GM19043 (cell line): ENCODE data around the gene SNAPC5.
"Not testable (repeated sequence)": the region's sequence is repeated elsewhere in the genome, so short reads cannot be mapped to it uniquely, and the experiment has no call there.

Source experiments
- ATAC-seq: cut with Tn5 transposase; IDR thresholded peaks from one replicate; pipeline ENCODE4 v1.9.1; 2021; ENCODE audit warnings: low read depth; ENCODE audit not compliant: unreplicated experiment

The SNAPC5 gene

GRCh38 chr15:66461294-66461693 is 36.3 kb downstream of the SNAPC5 start:
- not testable (repeated sequence) for ATAC-seq

DNA sequence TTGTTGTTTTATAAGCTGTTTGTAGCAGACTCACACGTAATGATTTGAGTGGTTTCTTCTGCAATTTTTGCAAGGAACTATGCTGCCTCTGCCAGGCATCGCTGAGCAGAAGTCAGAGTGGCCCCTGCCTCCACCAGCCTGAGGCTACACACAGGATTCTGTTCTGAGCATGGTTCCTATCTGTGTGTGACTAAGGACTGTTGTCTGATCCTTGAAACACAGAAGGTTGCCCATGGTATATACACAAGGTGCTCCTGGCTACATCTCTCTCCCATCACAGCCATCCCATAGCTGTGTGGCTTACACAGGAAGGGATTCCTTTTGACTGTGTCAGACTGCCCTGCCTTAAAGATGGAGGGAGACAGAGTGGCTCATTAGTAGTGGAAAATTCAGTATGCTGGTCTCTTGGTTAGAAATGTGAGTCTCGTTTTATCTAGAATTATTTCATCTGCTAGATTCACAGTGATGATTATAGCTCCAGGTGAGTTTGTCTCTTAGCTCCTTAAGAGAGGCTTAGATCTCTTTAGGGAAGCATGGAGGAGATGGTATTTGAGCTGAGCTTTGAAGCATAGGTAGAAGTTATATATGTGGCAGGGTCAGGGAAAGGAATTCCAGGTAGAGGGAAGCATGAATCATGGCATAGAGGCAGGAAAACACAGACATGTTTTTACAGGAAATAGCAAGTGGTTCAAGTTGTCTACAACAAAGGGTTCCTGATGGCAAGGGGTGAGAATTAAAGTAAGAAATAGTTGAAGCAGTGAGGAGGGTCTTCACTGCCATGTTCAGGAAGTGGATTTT is 37.5 kb downstream of the SNAPC5 start:
- no peak for ATAC-seq

- no peak for ATAC-seq
Measured at GRCh38 chr15:66456211-66456610, 41.4 kb downstream of the SNAPC5 start.

GRCh38 chr15:66454143-66454542 is 43.4 kb downstream of the SNAPC5 start:
- no peak for ATAC-seq

DNA sequence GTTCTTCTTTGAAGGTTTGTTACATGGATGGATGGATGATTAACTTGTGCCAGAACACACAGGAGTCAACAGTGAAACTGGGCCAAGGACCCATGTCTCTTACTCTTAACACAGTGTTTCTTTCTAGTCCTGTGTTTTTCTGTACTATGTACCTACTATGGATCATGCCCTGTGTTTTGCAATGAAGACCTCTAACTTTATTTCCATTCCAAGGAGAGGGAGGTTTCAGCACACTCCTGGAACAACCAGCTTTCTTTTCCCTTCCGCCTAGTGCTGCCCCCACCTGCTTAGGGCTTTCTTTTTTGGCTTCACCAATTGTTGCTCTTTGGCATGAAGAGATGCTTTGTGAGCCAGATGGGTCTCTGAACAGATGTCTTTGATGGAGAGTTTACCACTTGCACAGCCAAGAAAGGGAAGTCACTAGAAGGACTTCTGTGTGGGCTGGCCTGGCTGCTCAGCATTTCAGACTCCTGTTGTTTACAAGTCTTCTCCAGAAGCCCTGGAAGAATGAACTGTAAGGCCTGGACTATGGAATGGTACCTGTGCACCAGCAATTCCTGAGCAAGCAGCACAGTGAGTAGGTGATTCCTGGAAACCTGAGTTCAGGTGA is 44.5 kb downstream of the SNAPC5 start:
- no peak for ATAC-seq

DNA sequence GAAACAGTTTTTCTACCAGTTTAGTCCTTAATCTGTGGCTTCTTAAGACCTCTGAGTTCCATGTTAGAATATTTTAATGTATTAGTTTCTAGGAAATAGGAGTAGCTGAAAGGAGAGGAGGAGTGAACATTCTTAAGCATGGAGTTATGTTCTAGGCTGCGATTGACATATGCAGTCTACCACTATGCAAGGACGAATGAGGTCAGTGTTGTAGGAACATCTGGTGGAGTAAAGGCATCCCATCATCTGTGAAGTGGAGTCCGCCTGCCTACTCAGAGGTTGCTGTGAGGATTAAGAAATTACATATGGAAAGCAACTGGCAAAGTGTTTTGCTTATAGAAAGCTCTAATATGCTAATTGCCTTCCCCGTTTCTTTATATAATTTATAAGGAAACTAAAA is 45.1 kb downstream of the SNAPC5 start:
- no peak for ATAC-seq
